Stimulated activated CD8-positive, alpha-beta memory T cell treated with anti-CD3 and anti-CD28 coated beads, Interleukin-2, amount 100 ng/mL, for 48 hours (primary cell): ENCODE results near the gene CLSTN3.

Experiments
- DNase-seq, 2 donors: peaks; one replicate each; pipeline ENCODE4 v3.0.0-alpha.2; 2020; ENCODE audit warnings: low read depth in 2 of 2

Gene CLSTN3

DNA sequence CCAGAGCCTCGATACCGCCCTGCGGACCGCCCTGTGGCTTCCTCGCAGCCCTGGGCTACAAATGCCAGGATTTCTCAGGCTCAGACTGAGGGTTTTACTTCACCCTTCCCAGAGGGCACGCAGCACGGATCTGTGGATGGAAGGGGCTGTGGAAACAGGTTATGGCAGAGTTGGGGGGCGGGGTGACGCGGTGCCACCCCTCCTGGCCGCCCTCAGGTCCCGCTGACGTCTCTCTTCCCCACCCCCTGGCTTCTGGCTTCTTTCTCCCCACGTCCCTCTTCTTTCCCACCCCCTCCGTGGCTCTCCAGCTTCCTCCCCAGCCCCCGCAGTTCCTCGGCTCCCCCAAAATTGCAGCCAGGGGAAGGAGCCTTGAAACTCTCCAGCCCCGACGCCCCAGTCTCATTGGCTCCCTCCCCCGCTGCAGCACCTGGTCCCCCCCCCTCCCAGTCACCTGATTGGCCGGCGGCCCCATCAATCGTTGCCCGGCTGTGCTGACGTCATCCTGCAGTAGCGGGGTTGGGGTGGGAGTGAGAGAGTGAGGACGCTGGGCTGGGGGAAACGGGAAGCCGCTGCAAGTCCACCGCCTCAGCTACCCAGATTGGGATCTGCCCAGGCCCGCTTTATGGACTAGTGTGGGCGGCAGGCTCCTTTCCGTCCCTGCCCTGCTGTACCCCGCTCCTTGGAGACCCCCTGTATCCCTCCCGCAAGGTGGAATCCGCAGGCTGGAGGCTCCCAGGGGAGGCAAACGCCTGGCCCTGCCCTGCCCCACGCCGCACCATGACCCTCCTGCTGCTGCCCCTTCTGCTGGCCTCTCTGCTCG, at the start of gene CLSTN3:
Gene CLSTN3, plus strand, starts transcription at position 500 of the 820 bp plus-strand sequence. Its CDS starts 278 bp downstream, at position 778.
- peak; percentile 64 to 74 for DNase-seq

DNA sequence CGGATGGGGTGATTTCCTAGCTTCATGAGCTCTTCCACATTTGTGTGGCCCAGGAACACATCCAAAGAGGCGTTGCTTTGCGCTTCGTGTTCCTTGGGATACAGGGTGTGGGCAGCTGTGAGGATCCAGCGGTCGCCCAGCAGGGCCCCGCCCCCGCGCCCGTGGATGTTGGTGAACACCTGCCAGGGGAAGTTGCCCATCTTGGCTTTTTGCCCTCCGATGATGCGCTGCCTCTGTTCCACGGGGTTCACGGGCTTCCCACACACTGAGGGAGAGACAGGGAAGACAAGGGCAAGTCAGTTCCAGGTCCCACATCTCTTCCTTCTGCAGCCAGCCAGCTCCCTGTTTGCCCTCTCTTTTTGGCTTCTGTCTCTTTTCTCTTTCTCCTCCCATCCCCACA, 49.1 kb upstream of the CLSTN3 start:
- DNase-seq = no peak

DNA sequence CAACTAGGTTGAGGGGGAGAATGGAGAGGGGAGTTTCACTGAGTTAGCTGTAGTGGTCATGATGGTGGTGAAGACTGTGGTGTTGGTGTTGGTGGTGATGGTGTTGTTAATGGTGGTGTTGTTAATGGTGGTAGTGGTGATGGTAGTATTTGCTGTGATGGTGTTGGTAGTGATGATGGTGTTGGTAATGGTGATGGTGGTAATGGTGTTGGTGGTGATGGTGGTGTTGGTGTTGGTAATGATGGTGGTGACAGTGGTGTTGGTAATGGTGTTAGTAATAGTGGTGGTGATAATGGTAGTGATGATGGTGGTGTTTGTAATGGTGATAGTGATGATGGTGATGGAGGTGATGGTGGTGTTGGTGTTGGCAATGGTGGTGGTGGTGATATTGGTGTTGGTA, 47.0 kb upstream of the CLSTN3 start:
- DNase-seq = no peak

DNA sequence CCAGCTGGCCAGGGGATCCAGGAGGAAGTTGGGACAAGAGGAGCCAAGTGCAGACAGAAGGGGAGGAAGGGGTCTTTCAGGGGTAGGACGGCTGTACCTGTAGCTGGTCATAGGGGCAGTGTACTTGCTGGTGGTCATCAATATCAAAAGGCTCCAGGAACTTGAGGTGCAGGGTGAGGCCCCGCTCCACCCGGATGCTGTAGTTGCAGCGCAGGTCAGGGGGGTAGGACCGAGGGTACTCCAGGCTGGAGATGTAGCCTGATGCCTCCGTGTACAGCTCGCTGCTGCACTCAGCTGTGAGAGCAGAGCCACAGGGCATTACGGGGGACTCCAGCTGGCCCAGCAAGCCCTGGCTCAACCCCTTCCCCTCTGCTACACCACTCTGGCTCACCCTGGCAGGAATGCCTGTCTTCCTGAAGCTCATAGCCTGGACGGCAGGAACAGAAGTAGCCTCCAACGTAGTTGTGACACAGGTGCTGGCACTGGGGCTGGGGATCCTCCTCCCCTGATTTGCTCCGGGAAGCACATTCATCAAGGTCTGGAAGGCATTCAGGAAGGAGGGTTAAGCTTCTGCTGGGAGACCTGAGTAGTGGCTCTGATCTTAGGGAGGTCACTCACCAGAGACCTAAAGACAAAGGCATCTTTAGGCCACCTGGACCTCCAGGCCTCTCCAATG, 40.8 kb upstream of the CLSTN3 start:
- DNase-seq = no peak

DNA sequence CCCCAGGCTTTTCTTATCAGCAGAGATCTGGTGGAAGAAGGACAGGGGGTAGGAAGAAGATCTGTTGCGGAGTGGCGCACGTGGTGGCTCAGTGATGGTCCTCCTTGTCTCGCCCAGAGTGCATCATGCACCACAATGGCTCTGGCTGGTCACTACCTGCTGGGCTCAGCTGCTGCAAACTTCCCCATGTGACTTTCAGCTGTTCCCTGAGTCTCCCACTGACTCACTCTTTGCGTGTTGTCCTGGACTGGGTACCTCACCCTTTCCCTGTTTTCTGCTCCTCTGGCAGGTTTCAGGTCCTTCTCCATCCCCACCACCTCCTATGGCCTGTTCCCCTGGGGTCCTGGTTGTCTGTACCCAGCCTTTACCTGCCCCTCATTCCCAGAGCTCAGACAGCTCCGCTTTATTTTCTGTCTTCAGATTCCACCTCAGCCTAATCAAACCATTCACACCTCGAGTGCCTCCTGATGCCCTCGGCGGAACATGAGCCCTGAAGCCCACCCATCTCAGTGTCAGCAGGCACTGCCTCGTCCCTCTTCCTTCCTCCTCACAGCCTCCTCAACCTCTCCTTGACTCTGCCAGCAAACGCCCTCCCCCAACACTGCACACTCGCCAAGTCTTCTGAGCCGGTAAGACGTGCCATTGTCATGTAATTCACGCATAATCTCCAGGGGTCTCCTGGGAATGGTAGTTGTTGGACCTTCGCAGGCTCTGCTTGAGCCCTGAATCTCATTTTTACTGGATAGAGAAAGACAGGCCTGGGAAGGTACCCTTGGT, 39.8 kb upstream of the CLSTN3 start:
- DNase-seq = no peak

DNA sequence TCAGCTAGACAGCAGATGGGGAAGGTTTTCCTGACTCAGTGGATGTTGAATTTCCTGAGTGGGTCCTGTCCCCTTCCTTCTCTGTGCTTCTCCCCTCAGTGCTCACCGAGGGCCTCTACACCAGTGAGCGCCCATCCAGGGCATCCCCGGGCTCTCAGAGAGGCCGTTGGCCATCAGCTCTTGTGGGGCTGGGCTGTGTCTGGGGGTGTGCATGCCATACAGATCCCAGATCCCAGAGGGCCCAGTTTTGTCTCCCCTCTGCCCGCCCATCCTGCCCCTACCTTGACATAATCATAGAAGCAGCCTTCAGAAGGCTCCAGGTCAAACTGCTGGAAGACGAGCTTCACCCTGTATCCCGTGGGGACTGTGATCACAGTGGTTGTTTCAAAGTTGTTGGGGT, 39.0 kb upstream of the CLSTN3 start:
- DNase-seq = no peak

DNA sequence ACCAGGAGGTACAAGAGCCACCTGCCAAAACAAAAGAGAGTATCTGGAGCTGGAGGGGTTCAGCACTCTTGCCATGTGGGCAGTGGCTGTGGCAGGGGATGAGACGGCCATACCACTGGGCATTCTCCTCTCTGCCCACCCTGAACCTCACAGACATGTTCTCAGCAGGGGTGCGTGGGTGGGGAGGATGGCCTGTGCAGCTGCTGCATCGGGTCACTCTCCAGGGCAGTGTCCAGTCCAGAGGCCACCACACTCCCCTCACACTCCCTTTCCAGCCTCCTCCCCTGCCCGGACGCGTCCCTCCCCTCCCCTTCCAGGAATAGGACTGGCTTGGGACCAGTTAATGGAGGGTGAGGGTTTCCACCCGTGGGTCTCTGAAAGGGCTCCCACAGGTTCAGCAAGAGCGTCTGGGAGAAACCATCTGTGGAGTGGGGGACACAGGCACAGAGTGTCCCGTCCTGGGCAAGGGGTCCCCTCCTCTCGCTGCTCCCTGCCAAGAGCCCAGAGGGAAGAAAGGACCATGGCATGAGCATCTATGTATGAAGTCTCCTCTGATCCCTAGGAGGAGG, 38.4 kb upstream of the CLSTN3 start:
- DNase-seq = no peak

DNA sequence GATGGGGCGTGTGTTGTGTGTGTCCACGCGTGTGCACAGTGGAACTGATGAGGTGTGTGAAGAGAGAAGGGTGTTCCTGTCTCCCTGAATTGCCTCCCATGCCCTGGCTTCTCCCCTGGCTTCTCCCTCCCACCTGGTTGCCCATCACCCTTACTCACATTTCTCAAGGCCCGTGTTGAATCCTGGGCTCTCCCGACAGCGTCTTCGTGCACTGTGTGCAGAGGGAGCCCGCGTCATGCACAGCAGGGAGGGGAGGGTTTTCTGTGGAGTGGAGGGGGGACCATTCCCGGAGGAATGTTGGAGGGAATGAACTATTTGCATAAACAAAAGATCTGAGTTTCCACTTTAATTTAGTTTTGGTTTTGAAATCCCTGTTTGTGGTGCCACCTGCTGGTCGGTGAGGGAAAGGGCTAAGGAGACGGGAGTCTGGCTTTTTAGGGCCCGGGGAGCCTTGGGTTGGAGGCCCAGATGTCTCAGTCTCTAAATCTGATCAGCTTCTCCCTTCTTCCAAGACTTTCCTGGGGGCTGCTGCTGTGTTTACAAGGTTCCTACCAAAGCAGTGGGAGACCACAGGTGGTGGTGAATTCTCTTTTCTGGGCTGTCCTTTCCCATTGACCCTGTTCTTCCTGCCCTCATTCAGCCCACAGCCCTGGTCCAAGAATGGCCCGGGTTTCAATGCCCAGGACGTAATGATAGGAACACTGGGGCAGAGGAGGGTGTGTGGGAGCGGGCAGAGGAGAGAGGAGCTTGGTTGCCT, 37.8 kb upstream of the CLSTN3 start, which contains the start of gene C1R:
Gene C1R, minus strand, starts transcription at position 217 of the 757 bp plus-strand sequence. Its CDS starts 57 bp downstream, at position 160.
- peak; percentile 36 to 49 for DNase-seq

DNA sequence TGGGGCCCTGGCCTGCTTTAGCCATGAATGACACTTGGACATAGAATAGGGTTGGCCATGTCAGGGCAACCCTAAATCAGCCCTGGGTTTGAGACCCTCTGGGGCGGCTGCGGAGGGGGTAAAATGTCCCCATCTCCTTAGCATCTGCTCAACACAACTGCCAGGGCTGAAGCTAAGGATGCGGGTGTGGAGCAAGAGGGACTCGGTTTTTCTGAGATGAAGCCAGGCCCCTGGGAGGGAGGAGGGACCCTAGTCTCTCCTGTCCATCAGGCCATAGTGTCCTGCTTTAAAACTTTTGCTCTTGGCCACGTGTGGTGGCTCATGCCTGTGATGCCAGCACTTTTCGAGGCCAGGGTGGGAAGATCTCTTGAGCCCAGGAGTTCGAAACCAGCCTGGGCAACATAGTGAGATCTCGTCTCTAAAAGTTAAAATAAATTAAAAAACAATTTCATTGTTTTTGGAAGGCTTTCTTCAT, 37.1 kb upstream of the CLSTN3 start:
- no peak for DNase-seq

DNA sequence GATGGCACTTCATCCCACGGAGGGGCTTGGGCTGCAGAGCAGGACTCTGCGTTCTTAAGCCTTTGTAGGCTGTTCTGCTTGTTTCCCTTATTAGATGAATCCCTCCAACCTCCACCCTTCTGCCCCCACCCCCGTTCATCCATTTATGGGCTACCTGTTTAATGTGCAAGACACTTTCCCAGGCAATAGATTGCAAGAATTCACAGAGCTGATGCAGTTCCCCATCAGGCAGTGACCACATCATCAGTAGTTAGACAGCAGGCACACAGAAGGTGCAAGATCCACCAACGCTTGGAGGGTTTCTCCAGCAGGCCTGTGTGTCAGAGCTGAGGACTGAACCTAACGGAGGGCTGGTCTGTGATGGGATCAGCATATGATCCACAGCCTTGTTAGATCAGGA, 36.7 kb upstream of the CLSTN3 start:
- DNase-seq = no peak

DNA sequence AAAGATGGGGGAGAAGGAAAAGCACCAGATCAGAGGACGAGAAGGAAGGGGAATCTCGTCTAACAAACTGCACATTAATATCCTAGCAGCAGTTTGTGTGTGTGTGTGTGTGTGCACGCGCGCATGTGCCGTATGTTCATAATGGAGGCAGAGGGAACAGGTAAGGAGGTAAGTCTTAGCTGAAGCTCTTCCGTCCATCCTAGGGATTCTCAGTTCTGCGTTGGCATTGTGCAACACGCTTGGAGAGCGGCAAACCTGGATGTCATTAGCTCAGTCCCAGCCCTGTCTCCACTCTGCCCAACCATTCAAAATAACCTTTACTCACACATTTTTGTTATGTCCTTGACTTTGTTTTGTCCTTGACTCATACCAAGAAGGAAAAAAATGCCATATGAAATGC, 36.3 kb upstream of the CLSTN3 start:
- no peak for DNase-seq

DNA sequence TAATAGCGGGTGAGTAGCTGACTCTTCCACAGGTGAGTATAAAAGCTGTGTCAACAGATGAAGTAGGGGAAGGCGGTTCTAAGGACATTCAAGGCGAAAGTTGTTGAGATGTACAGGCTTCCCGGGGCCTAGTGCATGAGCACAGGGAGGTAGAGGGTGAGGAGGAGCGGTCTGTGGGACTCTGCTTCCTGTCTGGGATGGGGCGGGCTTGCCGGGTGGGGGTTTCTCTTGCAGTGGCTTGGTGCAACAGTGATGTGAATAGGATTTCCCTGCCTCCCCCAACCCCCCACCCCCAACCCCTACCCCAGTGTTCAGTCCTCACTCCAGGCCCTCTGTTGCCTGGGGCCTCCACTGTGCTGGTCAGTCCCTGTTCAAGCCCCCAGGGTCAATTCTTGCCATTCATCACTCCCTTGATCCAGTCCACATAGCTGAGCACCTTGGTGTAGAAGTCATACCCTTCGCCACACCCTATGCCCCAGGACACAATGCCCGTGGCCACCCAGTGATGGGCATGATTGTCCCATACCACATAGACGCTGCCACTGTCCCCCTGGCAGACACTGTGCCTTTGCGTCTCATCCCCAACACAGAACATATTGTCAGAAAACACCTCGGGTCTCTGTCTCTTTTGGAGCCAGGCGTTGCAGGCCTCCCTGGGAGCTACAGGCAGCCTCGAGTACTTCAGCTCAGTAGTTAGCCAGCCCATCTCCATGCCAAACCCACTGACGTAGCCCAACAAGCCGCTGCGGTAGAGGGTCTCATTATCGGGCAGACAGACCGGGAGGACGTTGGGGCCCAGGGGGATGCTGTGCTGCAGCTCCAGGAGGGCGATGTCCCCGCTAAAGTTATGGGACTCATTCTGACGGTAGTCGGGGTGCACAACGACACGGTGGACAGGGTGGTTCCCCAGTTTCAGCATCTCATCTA, 33.9 kb upstream of the CLSTN3 start:
- DNase-seq = no peak

DNA sequence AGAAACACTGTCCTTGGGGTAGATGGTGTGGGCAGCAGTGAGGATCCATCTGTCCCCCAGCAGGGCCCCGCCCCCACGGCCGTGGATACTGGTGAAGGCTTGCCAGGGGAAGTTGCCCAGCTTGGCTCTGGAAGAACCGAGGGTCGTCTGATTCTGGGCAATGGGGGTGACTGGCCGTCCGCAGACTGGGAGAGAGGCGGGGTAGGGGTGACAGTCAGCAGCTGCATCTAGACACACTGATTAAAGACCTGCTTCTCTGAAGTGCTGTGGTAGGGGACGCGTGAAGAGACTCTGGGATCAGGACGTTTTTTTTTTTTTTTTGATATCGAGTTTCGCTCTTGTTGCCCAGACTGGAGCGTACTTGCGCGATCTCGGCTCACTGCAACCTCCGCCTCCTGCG, 33.2 kb upstream of the CLSTN3 start:
- DNase-seq = no peak

DNA sequence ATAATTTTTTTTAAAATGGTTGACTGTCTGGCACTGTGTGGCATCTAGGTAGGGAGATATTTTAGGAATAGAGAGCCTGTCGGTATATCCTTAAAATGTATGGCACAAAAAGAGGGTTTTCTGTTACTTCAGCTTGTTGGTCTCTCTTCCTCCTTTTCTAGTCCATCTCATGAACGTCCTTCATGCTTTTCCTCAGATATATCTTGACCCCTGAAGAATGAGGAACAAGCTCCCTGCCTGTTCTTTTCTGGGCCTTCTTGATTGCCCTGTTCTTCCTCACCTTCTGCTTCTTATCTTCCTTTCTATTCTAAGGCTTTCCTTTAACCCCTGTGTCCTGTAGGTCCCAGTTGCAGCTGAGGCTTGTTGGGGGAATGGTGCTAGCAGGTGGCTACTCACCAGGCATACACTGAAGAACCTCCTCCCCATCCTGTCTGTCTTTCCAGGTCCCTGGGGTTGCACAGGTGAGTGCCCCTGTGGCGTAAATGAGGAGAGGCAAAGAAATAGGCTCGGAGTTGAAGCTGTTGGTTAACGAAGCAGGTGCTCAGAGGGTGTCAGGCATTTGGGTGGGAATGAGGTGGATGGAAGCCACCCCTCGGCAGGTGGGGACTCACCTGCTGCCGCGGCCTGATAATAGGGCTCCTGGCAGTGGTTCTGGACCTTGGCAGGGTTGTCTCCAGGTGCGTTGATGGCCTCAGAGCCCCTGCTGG, 30.7 kb upstream of the CLSTN3 start:
- DNase-seq = no peak

DNA sequence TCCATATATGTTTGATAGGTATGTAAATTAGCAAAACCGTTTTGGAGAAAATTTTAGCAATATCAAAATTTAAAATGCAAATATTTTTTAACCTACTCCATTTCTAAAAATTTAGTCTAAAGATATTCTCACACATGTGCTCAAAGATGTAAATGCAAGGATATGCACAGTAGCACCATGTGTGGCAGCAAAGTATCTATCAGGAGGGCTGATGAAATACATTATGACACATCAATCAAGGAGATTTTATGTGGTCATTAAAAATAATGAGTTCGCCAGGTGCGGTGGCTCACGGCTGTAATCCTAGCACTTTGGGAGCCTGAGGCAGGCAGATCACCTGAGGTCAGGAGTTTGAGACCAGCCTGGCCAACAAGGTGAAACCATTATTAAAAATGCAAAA, 29.9 kb upstream of the CLSTN3 start:
- no peak for DNase-seq

DNA sequence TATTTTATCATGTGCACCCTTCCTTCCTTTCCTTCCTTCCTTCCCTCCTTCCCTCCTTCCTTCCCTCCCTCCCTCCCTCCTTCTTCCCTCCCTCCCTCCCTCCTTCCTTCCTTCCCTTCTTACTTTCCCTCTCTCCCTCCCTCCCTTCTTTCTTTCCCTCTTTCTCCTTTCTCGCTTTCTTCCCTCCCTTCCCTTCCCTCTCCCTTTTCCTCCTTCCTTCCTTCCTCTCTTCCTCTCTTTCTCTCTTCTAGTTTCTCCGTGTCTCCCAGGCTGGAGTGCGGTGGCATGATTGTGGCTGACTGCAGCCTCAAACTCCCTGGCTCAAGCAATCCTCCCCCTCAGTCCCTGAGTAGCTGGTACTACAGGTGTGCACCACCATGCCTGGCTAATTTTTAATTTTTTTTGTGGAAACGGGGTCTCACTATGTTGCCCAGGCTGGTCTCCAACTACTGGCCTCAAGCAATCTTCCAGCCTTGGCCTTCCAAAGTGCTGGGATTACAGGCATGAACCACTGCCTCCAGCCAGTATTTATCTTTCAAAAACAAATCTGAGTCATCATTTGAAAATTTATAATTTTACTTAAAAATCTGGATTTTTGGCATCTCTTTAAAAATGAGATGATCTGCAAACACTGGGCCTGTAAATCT, 29.0 kb upstream of the CLSTN3 start:
- no peak for DNase-seq

DNA sequence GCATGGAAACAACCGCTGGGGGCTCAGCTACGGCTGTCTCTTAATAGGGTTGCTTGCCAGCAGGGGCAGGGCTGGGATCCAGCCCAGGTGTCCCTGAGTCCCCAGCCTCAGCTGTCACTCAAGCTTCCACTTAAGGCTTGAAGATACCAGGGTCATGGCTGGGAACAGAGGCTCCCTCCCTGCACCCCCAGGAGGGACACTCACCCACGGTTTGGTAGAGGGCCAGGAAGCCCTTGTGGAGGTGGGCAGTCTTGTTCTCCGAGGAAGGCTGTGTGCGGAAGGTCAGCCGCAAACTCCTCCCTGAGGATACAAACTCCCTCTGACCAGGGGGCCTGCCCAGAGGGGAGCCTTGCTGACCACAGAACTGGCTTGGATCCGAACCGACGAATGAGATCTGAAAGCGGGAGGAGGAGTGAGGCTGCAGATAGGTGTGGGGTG, 28.5 kb upstream of the CLSTN3 start:
- no peak for DNase-seq

DNA sequence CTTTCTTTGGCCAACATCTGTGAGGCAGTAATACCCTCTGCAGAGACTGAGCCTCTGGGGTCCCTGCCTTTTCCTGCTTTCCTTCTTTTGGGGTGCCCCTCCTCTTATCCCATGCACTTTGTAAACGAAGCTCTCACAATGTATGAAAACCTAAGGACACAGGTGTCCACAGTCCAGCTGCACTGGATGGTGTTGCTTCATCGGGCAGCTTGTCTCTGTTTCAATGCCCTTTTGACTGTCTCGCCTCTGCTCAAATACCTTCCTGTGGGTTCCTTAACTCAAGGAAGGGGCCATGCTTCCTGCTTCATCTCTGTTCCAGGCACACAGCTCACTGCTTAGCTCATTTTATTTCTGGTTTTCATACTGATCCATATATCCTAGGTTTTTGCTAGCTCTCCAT, 27.6 kb upstream of the CLSTN3 start:
- DNase-seq = no peak
